OCI-LY7 (cell line): ENCODE data around the gene CFAP68.

Source experiments
- EZH2phosphoT487 ChIP-seq: fragments of 200-600 bp; sonication (generic); IDR thresholded peaks from 2 replicates; pipeline ENCODE4 v1.6.1; 2018; ENCODE audit warnings: low read depth, borderline replicate concordance, mild to moderate bottlenecking, mixed run types, antibody characterized with exemption, low read length, moderate library complexity, mixed read lengths
- TF ChIP-seq, protein P1 (sequence below): fragments of 200-600 bp; sonication (generic); conservative IDR thresholded peaks from 2 replicates; pipeline ENCODE4 v1.5.1; 2014; ENCODE audit warnings: mild to moderate bottlenecking, antibody characterized with exemption, low read length, moderate library complexity, mixed read lengths

DNA sequence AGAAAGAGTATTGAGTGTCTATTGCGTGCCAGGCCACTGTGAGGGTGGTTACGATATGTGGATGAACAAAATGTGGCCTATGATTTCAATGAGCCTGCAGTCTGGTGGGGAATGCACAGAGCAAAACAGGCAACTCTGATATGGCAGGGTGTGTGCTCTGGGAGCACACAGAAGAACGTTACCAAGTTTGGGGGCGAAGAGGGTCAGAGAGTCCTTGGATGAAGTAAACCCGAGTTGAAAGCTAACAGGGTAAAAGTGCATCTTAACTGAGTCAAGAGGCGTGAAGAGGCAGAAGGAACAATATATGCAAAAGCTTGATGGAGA lies 258 bp downstream of the CFAP68 start:
- TF ChIP-seq, protein P1, sequence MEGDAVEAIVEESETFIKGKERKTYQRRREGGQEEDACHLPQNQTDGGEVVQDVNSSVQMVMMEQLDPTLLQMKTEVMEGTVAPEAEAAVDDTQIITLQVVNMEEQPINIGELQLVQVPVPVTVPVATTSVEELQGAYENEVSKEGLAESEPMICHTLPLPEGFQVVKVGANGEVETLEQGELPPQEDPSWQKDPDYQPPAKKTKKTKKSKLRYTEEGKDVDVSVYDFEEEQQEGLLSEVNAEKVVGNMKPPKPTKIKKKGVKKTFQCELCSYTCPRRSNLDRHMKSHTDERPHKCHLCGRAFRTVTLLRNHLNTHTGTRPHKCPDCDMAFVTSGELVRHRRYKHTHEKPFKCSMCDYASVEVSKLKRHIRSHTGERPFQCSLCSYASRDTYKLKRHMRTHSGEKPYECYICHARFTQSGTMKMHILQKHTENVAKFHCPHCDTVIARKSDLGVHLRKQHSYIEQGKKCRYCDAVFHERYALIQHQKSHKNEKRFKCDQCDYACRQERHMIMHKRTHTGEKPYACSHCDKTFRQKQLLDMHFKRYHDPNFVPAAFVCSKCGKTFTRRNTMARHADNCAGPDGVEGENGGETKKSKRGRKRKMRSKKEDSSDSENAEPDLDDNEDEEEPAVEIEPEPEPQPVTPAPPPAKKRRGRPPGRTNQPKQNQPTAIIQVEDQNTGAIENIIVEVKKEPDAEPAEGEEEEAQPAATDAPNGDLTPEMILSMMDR = no peak
- TF ChIP-seq EZH2phosphoT487 = no peak
